HCT116 (cell line): ENCODE measurements around the gene NT5DC2. TPM values are rescaled to one million over a fixed set of nuclear protein-coding genes. Genes with fewer than 3 reads are reported as not detected.

Source experiments
- ATAC-seq: fragments of 200-7000 bp; cut with Tn5 transposase; 2 replicates; pipeline ENCODE4 v1.9.1; 2020; ENCODE audit warnings: mild to moderate bottlenecking, moderate library complexity
- BruUV-seq: library from RNA; stranded (reverse); fragments of 400-500 nt; replicated peaks from 2 replicates; lab custom pipeline; 2021; lab: Mats Ljungman, UMichigan
- CTCF ChIA-PET: fragments of 300-600 bp; sonication (Branson Sonifier 250); formaldehyde crosslinking; loops from one replicate; lab custom pipeline; 2021; ENCODE audit warnings: antibody characterized with exemption; lab: Charles Lee
- POLR2A ChIA-PET: fragments of 300-600, 350-600 bp; sonication (Branson Sonifier 250); formaldehyde crosslinking; loops from one replicate; lab custom pipeline; 2021; ENCODE audit warnings: antibody characterized with exemption; lab: Charles Lee
- RAD21 ChIA-PET, 2 experiments: fragments of 300-600 bp; sonication (Branson Sonifier 250); formaldehyde crosslinking; loops; one replicate each; lab custom pipeline; 2023; ENCODE audit warnings: low total read pairs in 2 of 2; ENCODE audit not compliant: uncharacterized antibody in 2 of 2, unreplicated experiment in 2 of 2, low non-redundant PET in 1 of 2; lab: Charles Lee
- DNase-seq: peaks from one replicate; pipeline ENCODE4 v3.0.0-alpha.2; 2010; ENCODE audit warnings: low read depth, low spot score
- H2AFZ ChIP-seq: fragments of 200-600 bp; shearing (Covaris generic), sonication (generic); 2 replicates; pipeline ENCODE4 v1.6.1; 2017; ENCODE audit warnings: low read depth, mixed run types, mixed read lengths, antibody characterized with exemption, low read length; ENCODE audit not compliant: poor library complexity, severe bottlenecking
- H3K27ac ChIP-seq: 2 replicates; pipeline ENCODE4 v1.5.1; 2012; ENCODE audit warnings: low read depth, low read length
- H3K27me3 ChIP-seq: fragments of 200-600 bp; sonication (generic); 2 replicates; pipeline ENCODE4 v1.6.1; 2016; ENCODE audit warnings: mixed run types, low read length, mixed read lengths; ENCODE audit not compliant: insufficient read depth
- H3K36me3 ChIP-seq, 2 experiments: fragments of 200-500 bp in 1 of 2; fragments of 200-600 bp in 1 of 2; sonication (Bioruptor generic) in 1 of 2; sonication (generic) in 1 of 2; 2 replicates each; pipeline versions ENCODE4 v1.5.1 to v1.6.1; 2014 to 2016; ENCODE audit warnings: low read length in 2 of 2, inconsistent platforms in 1 of 2, mixed read lengths in 1 of 2, mixed run types in 1 of 2; ENCODE audit not compliant: insufficient read depth in 2 of 2, control insufficient read depth in 1 of 2
- H3K4me1 ChIP-seq, 2 experiments: fragments of 200-600 bp in 1 of 2; sonication (generic) in 1 of 2; 2 replicates each; pipeline versions ENCODE4 v1.5.1 to v1.6.1; 2012 to 2017; ENCODE audit warnings: low read length in 2 of 2, inconsistent platforms in 1 of 2, mild to moderate bottlenecking in 1 of 2, mixed read lengths in 1 of 2, mixed run types in 1 of 2, moderate library complexity in 1 of 2; ENCODE audit not compliant: insufficient read depth in 2 of 2, control insufficient read depth in 1 of 2
- H3K4me2 ChIP-seq: fragments of 200-600 bp; sonication (generic); 2 replicates; pipeline ENCODE4 v1.6.1; 2017; ENCODE audit warnings: mixed run types, low read length, mixed read lengths
- H3K4me3 ChIP-seq, 2 experiments: fragments of 200-600 bp in 1 of 2; sonication (generic) in 1 of 2; replicated peaks in 1 of 2; 2 replicates each; pipeline ENCODE4 v1.5.1; 2011 to 2016; ENCODE audit warnings: low read length in 2 of 2, control low read depth in 1 of 2, low read depth in 1 of 2, mild to moderate bottlenecking in 1 of 2, mixed read lengths in 1 of 2, mixed run types in 1 of 2
- H3K79me2 ChIP-seq: fragments of 200-600 bp; sonication (generic); 2 replicates; pipeline ENCODE4 v1.6.1; 2017; ENCODE audit warnings: mild to moderate bottlenecking, mixed run types, low read length, moderate library complexity, mixed read lengths; ENCODE audit not compliant: insufficient read depth
- H3K9ac ChIP-seq: fragments of 200-600 bp; sonication (generic); 2 replicates; pipeline ENCODE4 v1.6.1; 2016; ENCODE audit warnings: low read length, mixed read lengths
- H3K9me2 ChIP-seq: fragments of 200-600 bp; sonication (generic), shearing (Covaris generic); 2 replicates; pipeline ENCODE4 v1.6.1; 2017; ENCODE audit warnings: mixed run types, mild to moderate bottlenecking, moderate library complexity; ENCODE audit not compliant: insufficient read depth
- H3K9me3 ChIP-seq, 2 experiments: fragments of 200-500 bp in 1 of 2; fragments of 200-600 bp in 1 of 2; sonication (Bioruptor generic) in 1 of 2; sonication (generic) in 1 of 2; 2 replicates each; pipeline ENCODE4 v1.6.1; 2014 to 2017; ENCODE audit warnings: low read length in 2 of 2, mixed read lengths in 2 of 2, inconsistent platforms in 1 of 2, low read depth in 1 of 2, mild to moderate bottlenecking in 1 of 2, mixed run types in 1 of 2, moderate library complexity in 1 of 2; ENCODE audit not compliant: control insufficient read depth in 1 of 2, insufficient read depth in 1 of 2
- H4K20me1 ChIP-seq: fragments of 200-600 bp; sonication (generic), shearing (Covaris generic); 2 replicates; pipeline ENCODE4 v1.6.1; 2017; ENCODE audit warnings: mixed run types, mild to moderate bottlenecking, moderate library complexity; ENCODE audit not compliant: insufficient read depth
- CEBPB ChIP-seq: IDR thresholded peaks from 2 replicates; pipeline ENCODE4 v1.6.1; 2012; ENCODE audit warnings: low read depth
- EGR1 ChIP-seq: IDR thresholded peaks from 2 replicates; pipeline ENCODE4 v1.6.1; 2012; ENCODE audit warnings: low read depth
- ELF1 ChIP-seq: IDR thresholded peaks from 2 replicates; pipeline ENCODE4 v1.6.1; 2012; ENCODE audit warnings: low read depth, borderline replicate concordance
- EZH2 ChIP-seq: fragments of 200-600 bp; sonication (generic); IDR thresholded peaks from 2 replicates; pipeline ENCODE4 v1.6.1; 2017; ENCODE audit warnings: antibody characterized with exemption, mixed run types
- EZH2phosphoT487 ChIP-seq: fragments of 200-600 bp; IDR thresholded peaks from 2 replicates; pipeline ENCODE4 v1.6.1; 2018; ENCODE audit warnings: antibody characterized with exemption, borderline replicate concordance
- FOSL1 ChIP-seq: IDR thresholded peaks from 2 replicates; pipeline ENCODE4 v1.6.1; 2012; ENCODE audit warnings: low read depth
- JUND ChIP-seq: IDR thresholded peaks from 2 replicates; pipeline ENCODE4 v1.6.1; 2012
- POLR2A ChIP-seq: IDR thresholded peaks from 2 replicates; pipeline ENCODE4 v1.7.0; 2011; ENCODE audit warnings: borderline replicate concordance; ENCODE audit not compliant: insufficient read depth, insufficient read length; ENCODE audit errors: extremely low read depth
- POLR2AphosphoS5 ChIP-seq: IDR thresholded peaks from 2 replicates; pipeline ENCODE4 v1.6.1; 2011; ENCODE audit warnings: mild to moderate bottlenecking, low read depth, low read length, moderate library complexity
- SP1 ChIP-seq: IDR thresholded peaks from 2 replicates; pipeline ENCODE4 v1.6.1; 2012; ENCODE audit warnings: low read depth
- SRF ChIP-seq: IDR thresholded peaks from 2 replicates; pipeline ENCODE4 v1.6.1; 2012; ENCODE audit warnings: low read depth
- ZFX ChIP-seq: fragments of 450-650 bp; IDR thresholded peaks from 2 replicates; pipeline ENCODE4 v1.6.1; 2017
- ZNF274 ChIP-seq: fragments of 200-500 bp; sonication (Bioruptor generic); IDR thresholded peaks from 2 replicates; pipeline ENCODE4 v1.6.1; 2014; ENCODE audit warnings: mild to moderate bottlenecking, low read depth, low read length, inconsistent platforms
- intact Hi-C: fragments of 100-400 bp; cut with micrococcal nuclease; formaldehyde crosslinking; loops from 2 replicates; pipeline ENCODE4 v1.10.0; 2022
- total RNA-seq: library from RNA; stranded (reverse); gene quantifications from one replicate; pipeline ENCODE4 v1.2.1, GENCODE V29; 2021; ENCODE audit not compliant: unreplicated experiment
- TF ChIP-seq, protein P1 (sequence below): IDR thresholded peaks from 2 replicates; pipeline ENCODE4 v1.6.1; 2012
- TF ChIP-seq, protein P2 (sequence below): IDR thresholded peaks from 2 replicates; pipeline ENCODE4 v1.6.1; 2011; ENCODE audit warnings: mild to moderate bottlenecking, low read length, moderate library complexity; ENCODE audit not compliant: insufficient replicate concordance; ENCODE audit errors: extremely low read depth

Gene NT5DC2
- total RNA-seq, 1 experiment from 2014 or later: 125 TPM

DNA sequence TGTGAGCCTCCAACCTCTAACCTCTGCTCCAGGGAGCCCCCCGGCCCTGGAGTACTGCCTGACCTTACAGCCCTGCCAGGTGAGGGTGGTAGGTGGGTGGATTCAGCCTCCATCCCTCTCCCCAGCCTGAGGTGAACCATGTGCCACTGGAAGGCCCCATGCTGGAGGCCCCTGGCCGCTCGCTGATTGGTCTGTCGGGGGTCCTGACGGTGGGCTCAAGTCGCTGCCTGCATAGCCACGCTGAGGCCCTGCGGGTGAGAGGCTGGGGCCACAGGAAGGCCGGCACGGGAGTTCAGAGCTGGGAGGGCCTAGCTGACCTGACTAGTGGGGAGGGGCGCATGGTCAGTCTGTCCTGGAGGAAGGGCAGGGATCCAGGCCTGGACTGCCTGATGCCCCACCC, 19.1 kb downstream of the NT5DC2 start:
- H3K36me3 ChIP-seq: no peaks in the 10 kb centered on the region
- H3K4me2 ChIP-seq: no peak overlapping the region
- no peak overlapping the region for H3K4me3 ChIP-seq
- H2AFZ ChIP-seq: no peak overlapping the region
- ChIA-PET CTCF (no interaction called here), RAD21 (no interaction called here), POLR2A (no interaction called here)
- peaks cover 0 to 6% of the 10 kb centered on the region in 2 experiments; a peak in 1 of 4 replicates for H3K4me1 ChIP-seq
- H3K27ac ChIP-seq: no peak overlapping the region
- no peaks in the 10 kb centered on the region for H3K27me3 ChIP-seq
- BruUV-seq: no TSS peak
- no peaks in the 10 kb centered on the region for H3K79me2 ChIP-seq
- no peaks in the 10 kb centered on the region for H4K20me1 ChIP-seq
- TF ChIP-seq ZNF274: no peak
- no peak for TF ChIP-seq ZFX
- TF ChIP-seq EZH2: no peak
- TF ChIP-seq EGR1: no peak
- no peak for TF ChIP-seq CEBPB
- no peak for TF ChIP-seq POLR2A
- TF ChIP-seq FOSL1: no peak
- TF ChIP-seq ELF1: no peak
- no peak for TF ChIP-seq JUND
- TF ChIP-seq, protein P1, sequence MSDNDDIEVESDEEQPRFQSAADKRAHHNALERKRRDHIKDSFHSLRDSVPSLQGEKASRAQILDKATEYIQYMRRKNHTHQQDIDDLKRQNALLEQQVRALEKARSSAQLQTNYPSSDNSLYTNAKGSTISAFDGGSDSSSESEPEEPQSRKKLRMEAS: no peak
- TF ChIP-seq SP1: no peak
- no peak for TF ChIP-seq SRF
- TF ChIP-seq, protein P2, sequence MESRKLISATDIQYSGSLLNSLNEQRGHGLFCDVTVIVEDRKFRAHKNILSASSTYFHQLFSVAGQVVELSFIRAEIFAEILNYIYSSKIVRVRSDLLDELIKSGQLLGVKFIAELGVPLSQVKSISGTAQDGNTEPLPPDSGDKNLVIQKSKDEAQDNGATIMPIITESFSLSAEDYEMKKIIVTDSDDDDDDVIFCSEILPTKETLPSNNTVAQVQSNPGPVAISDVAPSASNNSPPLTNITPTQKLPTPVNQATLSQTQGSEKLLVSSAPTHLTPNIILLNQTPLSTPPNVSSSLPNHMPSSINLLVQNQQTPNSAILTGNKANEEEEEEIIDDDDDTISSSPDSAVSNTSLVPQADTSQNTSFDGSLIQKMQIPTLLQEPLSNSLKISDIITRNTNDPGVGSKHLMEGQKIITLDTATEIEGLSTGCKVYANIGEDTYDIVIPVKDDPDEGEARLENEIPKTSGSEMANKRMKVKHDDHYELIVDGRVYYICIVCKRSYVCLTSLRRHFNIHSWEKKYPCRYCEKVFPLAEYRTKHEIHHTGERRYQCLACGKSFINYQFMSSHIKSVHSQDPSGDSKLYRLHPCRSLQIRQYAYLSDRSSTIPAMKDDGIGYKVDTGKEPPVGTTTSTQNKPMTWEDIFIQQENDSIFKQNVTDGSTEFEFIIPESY: no peak
- TF ChIP-seq POLR2AphosphoS5: no peak
- TF ChIP-seq EZH2phosphoT487: no peak
- no peak overlapping the region for H3K9ac ChIP-seq
- intact Hi-C loops: no loop called here
- no peak for DNase-seq
- no peaks in the 10 kb centered on the region for H3K9me3 ChIP-seq
- H3K9me2 ChIP-seq: no peaks in the 10 kb centered on the region
- no peak for ATAC-seq
